Central memory CD4-positive, alpha-beta T cell (primary cell): ENCODE data around the gene TJP2.

Experiments used
- DNase-seq: peaks from one replicate; pipeline ENCODE4 v3.0.0; 2022

The TJP2 gene

GRCh38 chr9:69193685-69194032 lies 19.6 kb downstream of the TJP2 start:
- no peak for DNase-seq

- no peak for DNase-seq
Observed at GRCh38 chr9:69194702-69195418, 20.8 kb downstream of the TJP2 start.

GRCh38 chr9:69195668-69196067 lies 21.6 kb downstream of the TJP2 start:
- no peak for DNase-seq

- no peak for DNase-seq
Observed at GRCh38 chr9:69197687-69198086, 23.6 kb downstream of the TJP2 start.

- DNase-seq, result no peak
Observed at GRCh38 chr9:69198521-69199220, 24.6 kb downstream of the TJP2 start.

- DNase-seq, result no peak
Observed at GRCh38 chr9:69199769-69200470, 25.8 kb downstream of the TJP2 start.

GRCh38 chr9:69202556-69202955 lies 28.5 kb downstream of the TJP2 start:
- DNase-seq, result no peak

- DNase-seq, result no peak
Observed at GRCh38 chr9:69204326-69204725, 30.2 kb downstream of the TJP2 start.

GRCh38 chr9:69204849-69205248 lies 30.8 kb downstream of the TJP2 start:
- no peak for DNase-seq

- DNase-seq, result no peak
Observed at GRCh38 chr9:69206047-69206446, 32.0 kb downstream of the TJP2 start.

- DNase-seq, result no peak
Observed at GRCh38 chr9:69207503-69207902, 33.4 kb downstream of the TJP2 start.

GRCh38 chr9:69211424-69212036 lies 37.5 kb downstream of the TJP2 start:
- no peak for DNase-seq

- DNase-seq, result no peak
Observed at GRCh38 chr9:69213647-69214046, 39.6 kb downstream of the TJP2 start.

GRCh38 chr9:69214939-69215338 lies 40.9 kb downstream of the TJP2 start:
- DNase-seq, result no peak

GRCh38 chr9:69215774-69216485 lies 41.9 kb downstream of the TJP2 start:
- no peak for DNase-seq

- DNase-seq, result no peak
Observed at GRCh38 chr9:69218166-69218565, 44.1 kb downstream of the TJP2 start.

GRCh38 chr9:69221036-69221435 lies 47.0 kb downstream of the TJP2 start:
- DNase-seq, result no peak

GRCh38 chr9:69222970-69223369 lies 48.9 kb downstream of the TJP2 start:
- no peak for DNase-seq

GRCh38 chr9:69223605-69224004 lies 49.5 kb downstream of the TJP2 start:
- no peak for DNase-seq

GRCh38 chr9:69229367-69229766 lies 55.3 kb downstream of the TJP2 start:
- no peak for DNase-seq

GRCh38 chr9:69232135-69232534 lies 58.1 kb downstream of the TJP2 start:
- no peak for DNase-seq

- DNase-seq, result no peak
Observed at GRCh38 chr9:69234683-69235082, 60.6 kb downstream of the TJP2 start.

GRCh38 chr9:69236188-69236587 lies 62.1 kb downstream of the TJP2 start:
- DNase-seq, result no peak
